Measurements from ENCODE around the gene TBXAS1. TPM values are rescaled to one million over a fixed set of nuclear protein-coding genes. Genes with fewer than 3 reads are reported as not detected.
"Not testable (repeated sequence)": the region's sequence is repeated elsewhere in the genome, so short reads cannot be mapped to it uniquely, and the experiment has no call there.

The TBXAS1 gene
- total RNA-seq, 1 donor from 2014 or later = 6.2 TPM

DNA sequence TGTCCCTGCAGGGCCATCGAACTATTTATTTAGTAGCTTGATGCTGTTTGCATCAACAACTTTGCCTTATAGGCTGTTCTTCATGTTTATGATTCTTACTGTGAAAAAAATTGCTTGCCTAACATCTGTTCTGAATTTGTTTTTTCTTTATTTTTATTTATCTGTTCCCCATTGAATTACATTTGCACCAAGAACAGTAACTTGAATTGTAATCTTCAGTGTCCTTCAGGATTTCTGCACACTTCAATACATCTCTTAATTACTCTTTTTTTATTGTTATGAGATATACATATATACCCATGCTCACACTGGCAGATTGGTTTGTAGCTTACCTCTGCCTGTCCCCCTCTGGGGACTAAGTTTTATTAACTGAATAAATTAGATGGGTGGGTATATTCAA is 64.4 kb downstream of the TBXAS1 start:
- DNase-seq = no peak

DNA sequence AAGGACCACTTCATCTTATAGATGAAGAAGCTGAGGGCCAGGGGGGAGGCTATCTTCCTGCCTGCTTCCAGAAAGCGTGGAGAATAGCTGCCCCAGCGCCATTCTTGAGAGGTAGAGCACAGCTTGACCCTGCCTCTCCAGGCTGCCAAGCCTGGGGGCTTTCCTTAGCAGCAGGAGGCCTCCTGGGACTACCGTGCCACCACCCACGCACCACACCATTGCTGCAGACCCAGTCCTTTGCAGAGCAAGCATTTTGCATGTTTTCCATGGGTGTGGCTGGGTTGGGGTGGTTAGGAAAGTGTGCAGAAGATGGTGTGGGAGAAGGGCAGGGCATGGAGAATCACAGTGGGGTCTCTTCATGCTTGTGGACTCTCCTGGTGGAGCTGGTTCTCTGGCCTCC is 64.9 kb downstream of the TBXAS1 start:
- no peak for DNase-seq

DNA sequence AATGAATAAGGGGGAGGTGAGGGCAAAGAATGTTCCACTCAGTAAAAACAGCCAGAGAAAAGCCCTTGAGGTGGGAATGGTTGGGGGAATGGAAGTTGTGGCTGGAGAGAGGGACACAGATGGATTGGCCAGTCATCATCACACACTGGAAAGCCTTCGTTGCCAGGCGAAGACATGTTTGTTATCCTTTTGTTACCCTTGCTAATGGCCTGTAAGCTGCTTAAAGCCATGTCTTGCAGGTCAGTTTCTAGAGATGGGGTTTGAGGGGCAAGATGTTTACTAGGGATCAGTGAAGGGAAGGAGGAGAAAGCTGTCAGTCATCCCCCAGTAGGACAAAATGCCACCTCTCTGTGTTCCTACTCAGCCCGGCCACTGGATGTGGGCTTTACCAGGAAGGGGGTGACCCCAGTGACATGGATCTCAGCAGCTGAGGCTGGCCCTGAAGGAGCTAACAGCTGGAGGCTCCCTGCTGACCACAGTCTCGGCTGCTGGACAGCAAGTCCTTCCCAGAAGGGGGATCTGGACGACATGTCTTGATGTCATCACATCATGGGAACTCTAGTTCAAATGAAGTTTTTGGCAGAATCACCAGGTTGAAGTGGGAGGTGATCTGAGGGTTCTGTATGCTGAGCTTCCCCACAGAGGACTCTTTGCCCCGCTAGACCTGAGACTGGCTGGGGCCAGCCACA is 66.2 kb downstream of the TBXAS1 start:
- DNase-seq = no peak

DNA sequence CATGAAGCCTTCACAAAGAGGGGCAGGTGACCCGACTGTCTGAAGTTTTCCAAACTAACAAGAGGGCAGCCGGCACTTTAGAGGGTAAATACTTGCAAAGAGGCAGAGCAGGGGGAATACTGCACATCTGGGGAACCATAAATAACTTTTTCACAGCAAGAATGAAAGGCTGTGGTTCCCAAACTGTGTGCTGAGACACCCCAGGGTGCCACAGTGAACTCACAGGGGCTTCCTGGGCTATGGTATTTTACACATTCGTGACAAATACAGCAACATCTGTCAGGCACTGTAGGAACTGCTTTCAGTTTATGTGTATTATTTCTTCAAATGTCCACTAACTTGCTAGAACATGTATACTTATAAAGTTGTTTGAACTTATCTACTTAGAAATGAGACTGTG is 67.2 kb downstream of the TBXAS1 start:
- no peak for DNase-seq

DNA sequence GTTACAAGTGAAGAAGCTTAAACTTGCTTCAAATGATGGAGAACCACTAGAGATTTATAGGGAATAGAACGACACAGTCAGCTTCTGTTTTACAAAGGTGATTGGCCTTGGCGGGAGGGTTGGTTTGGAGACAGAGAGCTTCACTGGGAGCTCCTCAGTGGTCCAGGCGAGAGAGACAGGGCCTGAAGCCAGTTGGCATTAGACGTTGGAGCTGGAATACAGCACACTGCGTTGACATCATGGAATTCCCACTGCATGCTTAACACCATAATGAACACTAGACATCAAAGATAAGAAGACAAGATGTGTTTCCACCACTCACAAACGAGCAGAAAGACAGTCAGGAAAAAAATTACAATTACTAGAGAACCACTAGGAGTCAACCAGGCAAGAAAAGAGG is 67.8 kb downstream of the TBXAS1 start:
- no peak for DNase-seq

DNA sequence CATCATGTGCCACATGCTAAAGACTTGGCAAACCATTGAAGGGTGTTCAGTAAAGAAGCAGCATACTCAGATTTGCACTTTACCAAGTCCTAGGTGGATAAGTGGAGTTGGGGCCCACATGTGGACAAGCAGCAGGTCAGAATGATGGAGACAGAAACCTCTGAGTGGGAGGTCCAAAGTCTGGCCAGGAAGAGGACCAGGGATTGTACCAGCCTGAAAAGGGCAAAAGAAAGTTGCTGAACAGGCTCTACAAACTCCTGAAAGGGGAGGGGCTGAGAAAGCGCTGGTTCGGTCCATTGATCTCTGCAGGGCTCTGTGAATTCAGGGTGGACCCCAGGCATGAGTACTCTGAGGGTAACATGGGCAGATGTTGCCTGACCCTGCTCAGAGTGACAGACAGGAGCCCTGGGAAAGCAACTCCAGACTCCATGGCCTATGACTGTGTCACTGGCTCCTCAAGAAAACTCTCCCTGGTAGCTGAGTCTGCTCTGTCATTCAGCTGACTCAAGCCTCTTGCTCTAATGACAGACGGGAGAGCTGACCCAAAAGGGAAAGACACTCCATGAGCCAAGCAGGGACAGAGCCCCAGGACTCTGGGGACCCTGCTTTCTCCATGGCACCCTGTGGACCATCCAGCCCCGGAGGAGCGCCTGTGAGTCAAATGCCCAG is 68.5 kb downstream of the TBXAS1 start:
- DNase-seq = no peak

- no peak for DNase-seq
Measured at GRCh38 chr7:139898483-139898882, 69.4 kb downstream of the TBXAS1 start.

GRCh38 chr7:139899328-139899955 is 70.4 kb downstream of the TBXAS1 start:
- DNase-seq = no peak

GRCh38 chr7:139900326-139900725 is 71.3 kb downstream of the TBXAS1 start:
- no peak for DNase-seq

GRCh38 chr7:139901056-139901795 is 72.2 kb downstream of the TBXAS1 start:
- no peak for DNase-seq

- no peak for DNase-seq
Measured at GRCh38 chr7:139901901-139902300, 72.8 kb downstream of the TBXAS1 start.

- DNase-seq = no peak
Measured at GRCh38 chr7:139902436-139903102, 73.5 kb downstream of the TBXAS1 start.

- not testable (repeated sequence) for DNase-seq
Measured at GRCh38 chr7:139903103-139903477, 74.0 kb downstream of the TBXAS1 start.

- no peak for DNase-seq
Measured at GRCh38 chr7:139906879-139907278, 77.8 kb downstream of the TBXAS1 start.

DNA sequence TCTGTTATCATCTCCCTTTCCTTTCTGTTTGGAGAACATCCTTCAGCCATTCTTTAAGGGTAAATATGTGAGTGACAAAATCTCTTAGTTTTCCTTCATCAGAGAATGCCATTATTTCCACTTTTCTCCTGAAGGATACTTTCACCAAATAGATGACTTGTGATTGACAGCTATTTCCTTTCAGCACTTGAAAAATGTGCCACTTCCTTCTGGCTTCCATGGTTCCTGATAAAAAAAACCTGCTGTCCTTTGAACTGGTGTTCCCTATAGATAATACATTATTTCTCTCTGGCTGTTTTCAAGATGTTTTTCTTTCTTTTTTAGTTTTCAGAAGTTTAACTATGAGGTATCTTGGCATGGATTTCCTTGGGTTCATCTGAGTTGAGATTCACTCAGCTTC is 79.7 kb downstream of the TBXAS1 start:
- DNase-seq = no peak

DNA sequence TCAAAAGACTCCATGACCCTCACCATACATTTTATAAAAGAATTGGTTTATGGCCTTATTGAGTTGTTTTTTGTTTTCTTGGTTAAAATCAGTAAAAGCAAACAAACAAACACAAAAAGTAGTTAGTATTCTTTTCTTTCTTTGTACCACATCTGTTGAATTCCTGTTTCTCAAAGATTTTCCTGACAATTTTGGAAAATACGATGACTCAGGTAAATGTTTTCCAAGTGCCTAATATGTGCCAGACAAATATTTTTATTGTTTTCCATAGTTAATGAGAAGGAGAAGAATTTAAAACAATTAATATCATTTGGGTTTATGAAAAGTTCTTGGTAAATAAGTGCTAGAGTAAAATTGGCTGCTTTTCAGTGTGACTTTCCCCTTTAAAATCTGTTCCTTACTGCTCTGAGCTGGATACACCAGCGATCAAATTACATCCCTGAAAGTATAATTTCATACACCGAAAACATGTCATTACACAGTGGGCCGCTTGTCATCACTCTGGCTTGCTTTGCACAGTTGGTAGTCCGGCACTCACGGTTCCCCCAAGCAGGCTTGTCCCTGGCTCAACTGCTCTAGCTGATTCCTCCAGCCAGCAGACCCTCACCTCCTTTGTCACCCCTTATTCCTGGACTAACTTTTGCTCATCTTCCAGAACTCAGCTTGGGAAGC is 80.5 kb downstream of the TBXAS1 start:
- DNase-seq = no peak

- DNase-seq = no peak
Measured at GRCh38 chr7:139913021-139913844, 84.2 kb downstream of the TBXAS1 start.

GRCh38 chr7:139913845-139914135 is 84.7 kb downstream of the TBXAS1 start:
- DNase-seq = no peak

DNA sequence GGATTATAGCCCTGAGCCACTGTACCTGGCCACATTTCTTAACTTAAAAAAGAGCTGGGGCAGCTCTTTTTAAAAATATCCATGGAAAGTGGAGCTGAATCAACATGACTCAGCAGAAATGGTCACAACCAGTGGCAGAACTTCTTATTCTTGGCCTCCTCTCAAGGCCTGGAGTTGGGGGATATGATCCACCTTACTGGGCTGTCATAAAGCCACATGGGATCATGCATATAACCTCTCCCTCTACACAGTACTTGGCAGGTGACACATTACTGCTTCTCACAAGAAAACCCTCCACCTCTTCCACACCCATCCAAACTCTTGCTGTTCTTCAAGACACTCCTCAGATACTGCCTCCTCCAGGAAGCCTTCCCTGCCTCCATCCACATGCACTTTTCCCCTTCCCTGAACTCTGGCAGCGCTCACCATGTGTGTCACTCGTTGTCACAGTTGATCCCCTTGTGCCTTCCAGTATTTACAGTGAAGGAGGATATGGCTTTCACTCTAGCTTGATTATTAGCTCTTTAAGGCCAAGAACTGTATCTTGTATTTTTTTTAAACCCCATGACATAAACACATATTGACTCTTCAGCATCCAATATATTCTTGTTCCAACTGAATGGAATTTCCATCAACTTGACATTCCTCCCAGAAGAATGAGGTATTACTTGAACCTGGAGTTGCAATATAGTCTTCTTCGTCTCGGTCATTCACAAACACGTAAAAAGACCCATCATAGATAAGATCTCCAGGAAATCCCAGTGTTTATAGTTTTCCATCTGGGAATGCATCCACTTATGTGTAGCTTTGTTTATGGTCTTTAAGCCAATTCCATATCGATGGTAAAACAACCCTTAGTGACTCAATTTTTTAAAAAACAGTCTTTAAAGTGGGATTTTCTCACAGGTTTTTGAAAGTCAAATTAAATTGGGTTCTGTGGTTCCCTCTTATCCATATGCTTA is 85.5 kb downstream of the TBXAS1 start:
- no peak for DNase-seq

DNA sequence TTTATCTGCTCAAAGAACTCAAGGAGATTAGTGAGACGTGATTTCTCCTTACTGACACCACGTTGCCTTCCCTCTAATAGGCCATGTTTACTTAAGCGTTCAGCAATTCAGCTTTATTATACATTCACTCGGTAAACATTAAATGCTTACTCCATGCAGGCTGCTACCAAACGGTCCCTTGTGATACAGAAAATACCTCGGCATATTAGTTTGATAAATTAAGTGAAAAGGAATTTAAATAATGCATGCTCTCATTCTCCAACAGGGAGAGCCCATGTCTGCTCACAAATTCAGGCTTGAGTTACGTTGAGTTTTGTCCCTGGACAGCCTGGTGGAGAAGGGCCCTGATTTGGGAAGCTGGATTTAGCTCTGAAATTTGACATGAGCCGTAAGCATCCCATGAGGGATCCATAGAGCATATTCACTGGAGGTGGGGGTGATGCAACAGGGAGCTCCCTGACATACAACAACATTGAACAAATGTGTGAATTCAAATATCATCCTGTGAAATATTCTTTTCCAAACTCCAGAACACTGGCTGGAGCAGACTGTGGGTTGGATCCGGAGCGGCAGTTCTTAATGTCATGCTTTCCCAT is 86.3 kb downstream of the TBXAS1 start:
- no peak for DNase-seq

Data from skin of body (tissue), 2 donors.